Lower lobe of right lung (tissue), 2 donors: ENCODE data around the gene RNASE4. TPM values are rescaled to one million over a fixed set of nuclear protein-coding genes. Genes with fewer than 3 reads are reported as not detected.
"Not testable (repeated sequence)": the region's sequence is repeated elsewhere in the genome, so short reads cannot be mapped to it uniquely, and the experiment has no call there.

Experiments used
- ATAC-seq, 2 donors: fragments of 200-7000 bp; cut with Tn5 transposase; one replicate each; pipeline ENCODE4 v1.9.1; 2020 to 2022; ENCODE audit warnings: mild to moderate bottlenecking in 2 of 2, moderate library complexity in 2 of 2
- DNase-seq: peaks from one replicate; pipeline ENCODE4 v3.0.0-alpha.2; 2020
- H3K27ac ChIP-seq: fragments of 200-600 bp; one replicate; pipeline ENCODE4 v1.8.0; 2022
- H3K27me3 ChIP-seq: fragments of 200-600 bp; one replicate; pipeline ENCODE4 v1.8.0; 2022; ENCODE audit warnings: low read depth
- H3K36me3 ChIP-seq: fragments of 200-600 bp; one replicate; pipeline ENCODE4 v1.8.0; 2022; ENCODE audit warnings: mild to moderate bottlenecking
- H3K4me1 ChIP-seq: fragments of 200-600 bp; one replicate; pipeline ENCODE4 v1.8.0; 2022
- H3K4me3 ChIP-seq: fragments of 200-600 bp; one replicate; pipeline ENCODE4 v1.8.0; 2022; ENCODE audit warnings: mild to moderate bottlenecking
- H3K9me3 ChIP-seq: fragments of 200-600 bp; one replicate; pipeline ENCODE4 v1.8.0; 2022
- CTCF ChIP-seq: fragments of 200-600 bp; IDR thresholded peaks from one replicate; pipeline ENCODE4 v1.8.0; 2022; ENCODE audit warnings: antibody characterized with exemption, mild to moderate bottlenecking
- intact Hi-C: fragments of 100-400 bp; cut with DNase I; formaldehyde crosslinking; loops from one replicate; pipeline ENCODE4 v1.11.0; 2022
- total RNA-seq: library from RNA; stranded (reverse); fragmentation: NEBNext Ultra II Directional; extraction: Animal tissue kit (Norgen Biotek cat#: 25700); gene quantifications from one replicate; pipeline ENCODE4 v1.2.1, GENCODE V29; 2021
- donor health status: DM: no; HTN: yes; CAD: no; lungs with severe emphysema.

RNASE4 gene
- total RNA-seq, 1 donor from 2014 or later = 41.0 TPM

DNA sequence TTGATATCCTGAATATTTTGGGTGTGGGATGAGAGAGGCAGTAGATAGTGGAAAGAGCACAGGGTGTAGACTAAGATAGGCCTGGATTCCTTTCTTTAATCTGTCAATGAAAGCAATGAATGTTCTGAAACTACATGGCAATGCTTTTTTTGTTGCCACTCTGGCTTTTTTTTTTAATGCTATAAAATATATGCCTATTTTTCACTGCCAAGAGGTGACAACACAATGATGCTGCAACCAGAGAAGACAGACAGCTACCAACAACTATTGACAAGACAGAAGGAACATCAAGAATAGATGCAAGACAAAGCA, 13.6 kb downstream of the RNASE4 start:
- Histone ChIP-seq H3K9me3 (no peaks in the 10 kb centered on the region), H3K27ac (no peak overlapping the region), H3K4me3 (no peak overlapping the region), H3K36me3 (peaks cover 31% of the 10 kb centered on the region), H3K27me3 (no peaks in the 10 kb centered on the region), H3K4me1 (peaks cover 10% of the 10 kb centered on the region)
- DNase-seq (no peak), ATAC-seq (no peak)
- intact Hi-C loops = loop anchor here (5.0 kb wide), 1 partner anchor 154 kb away; no protein-coding TSS in a partner anchor
- peak; percentile 1 for TF ChIP-seq CTCF

- H3K27me3 ChIP-seq = no peaks in the 10 kb centered on the region
- no peak for ATAC-seq
- H3K9me3 ChIP-seq = no peaks in the 10 kb centered on the region
- peaks cover 10% of the 10 kb centered on the region for H3K4me1 ChIP-seq
- H3K36me3 ChIP-seq = peaks cover 24% of the 10 kb centered on the region
- no peak for TF ChIP-seq CTCF
- intact Hi-C loops = loop anchor here (5.0 kb wide), 1 partner anchor 153 kb away; no protein-coding TSS in a partner anchor
- no peak overlapping the region for H3K27ac ChIP-seq
- no peak overlapping the region for H3K4me3 ChIP-seq
- no peak for DNase-seq
Observed at GRCh38 chr14:20698934-20699333, 14.6 kb downstream of the RNASE4 start.

GRCh38 chr14:20699931-20700330, 15.6 kb downstream of the RNASE4 start:
- DNase-seq (no peak), ATAC-seq (no peak)

DNA sequence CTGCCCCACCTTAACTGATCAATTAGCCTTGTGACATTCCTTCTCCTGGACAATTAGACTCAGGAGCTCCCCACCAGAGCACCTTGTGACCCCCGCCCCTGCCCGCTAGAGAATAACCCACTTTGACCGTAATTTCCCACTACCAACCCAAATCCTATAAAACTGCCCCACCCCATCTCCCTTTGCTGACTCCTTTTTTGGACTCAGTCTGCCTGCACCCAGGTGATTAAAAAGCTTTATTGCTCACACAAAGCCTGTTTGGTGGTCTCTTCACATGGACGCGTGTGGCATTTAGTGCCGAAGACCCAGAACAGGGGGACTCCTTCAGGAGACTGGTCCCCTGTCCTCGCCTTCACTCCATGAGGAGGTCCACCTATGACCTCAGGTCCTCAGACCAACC, 16.6 kb downstream of the RNASE4 start:
- H3K9me3 ChIP-seq, H3K36me3 ChIP-seq, DNase-seq, intact Hi-C loops, H3K27ac ChIP-seq, H3K4me3 ChIP-seq, ATAC-seq, H3K27me3 ChIP-seq: not testable (repeated sequence)
- peaks cover 10% of the 10 kb centered on the region for H3K4me1 ChIP-seq

More at GRCh38 chr14:20699931-20700330, 15.6 kb downstream of the RNASE4 start:
- Histone ChIP-seq H3K36me3 (peaks cover 14% of the 10 kb centered on the region), H3K4me3 (no peak overlapping the region), H3K9me3 (no peaks in the 10 kb centered on the region), H3K27ac (no peak overlapping the region), H3K27me3 (no peaks in the 10 kb centered on the region), H3K4me1 (peaks cover 10% of the 10 kb centered on the region)
- TF ChIP-seq CTCF = no peak
- intact Hi-C loops = loop anchor here (5.0 kb wide), 1 partner anchor 152 kb away; no protein-coding TSS in a partner anchor

GRCh38 chr14:20706657-20707355, 22.4 kb downstream of the RNASE4 start:
- Histone ChIP-seq H3K9me3 (no peaks in the 10 kb centered on the region), H3K36me3 (no peaks in the 10 kb centered on the region), H3K27me3 (no peaks in the 10 kb centered on the region), H3K4me1 (peaks cover 17% of the 10 kb centered on the region), H3K4me3 (no peak overlapping the region), H3K27ac (peak overlapping the region; percentile 59)
- no peak for DNase-seq
- intact Hi-C loops = no loop called here
- no peak for ATAC-seq
- TF ChIP-seq CTCF = no peak

DNA sequence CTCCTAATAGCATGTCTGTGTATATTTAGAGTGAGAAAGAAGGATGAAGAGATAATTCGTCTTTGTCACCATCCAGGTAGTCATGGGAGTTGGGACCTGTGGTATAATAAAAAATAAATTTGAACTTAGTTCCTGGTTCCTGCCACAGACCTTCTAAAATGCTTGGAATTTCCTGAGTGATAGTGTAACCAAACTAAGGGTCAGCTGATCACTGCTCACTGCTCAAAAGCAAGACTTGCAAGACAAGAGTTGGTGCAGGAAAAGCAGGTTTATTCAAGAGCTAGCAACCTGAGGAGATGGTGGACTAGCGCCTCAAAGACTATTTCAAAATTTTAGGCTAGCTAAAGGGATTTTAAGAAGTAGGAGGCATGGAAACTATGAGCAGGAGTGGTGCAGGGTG, 23.3 kb downstream of the RNASE4 start:
- H3K4me3 ChIP-seq = no peak overlapping the region
- no peak for TF ChIP-seq CTCF
- peak; percentile 83 to 84 for ATAC-seq
- no peaks in the 10 kb centered on the region for H3K36me3 ChIP-seq
- H3K27ac ChIP-seq = peak overlapping the region; percentile 59
- H3K4me1 ChIP-seq = peaks cover 21% of the 10 kb centered on the region
- H3K9me3 ChIP-seq = no peaks in the 10 kb centered on the region
- no peak for DNase-seq
- intact Hi-C loops = no loop called here
- H3K27me3 ChIP-seq = no peaks in the 10 kb centered on the region
